ENCODE results near the gene ETV3.
"Not testable (repeated sequence)": the region's sequence is repeated elsewhere in the genome, so short reads cannot be mapped to it uniquely, and the experiment has no call there.

ETV3 gene

GRCh38 chr1:157138220-157139051, at the start of gene ETV3:
Gene ETV3, minus strand, starts transcription at chr1:157138395. Its CDS starts 2,043 bp downstream, at chr1:157136352.
- peak; percentile 72 for DNase-seq

- no peak for DNase-seq
Measured at GRCh38 chr1:157186281-157186992, 48.2 kb upstream of the ETV3 start.

- DNase-seq = no peak
Measured at GRCh38 chr1:157183870-157184269, 45.7 kb upstream of the ETV3 start.

GRCh38 chr1:157182371-157182770, 44.2 kb upstream of the ETV3 start:
- DNase-seq = not testable (repeated sequence)

- no peak for DNase-seq
Measured at GRCh38 chr1:157181790-157182189, 43.6 kb upstream of the ETV3 start.

- DNase-seq = no peak
Measured at GRCh38 chr1:157181258-157181657, 43.1 kb upstream of the ETV3 start.

GRCh38 chr1:157178490-157178889, 40.3 kb upstream of the ETV3 start:
- DNase-seq = no peak

- no peak for DNase-seq
Measured at GRCh38 chr1:157177733-157178394, 39.7 kb upstream of the ETV3 start.

- DNase-seq = no peak
Measured at GRCh38 chr1:157176591-157177121, 38.5 kb upstream of the ETV3 start.

GRCh38 chr1:157176016-157176415, 37.8 kb upstream of the ETV3 start:
- DNase-seq = no peak

- no peak for DNase-seq
Measured at GRCh38 chr1:157173900-157174410, 35.8 kb upstream of the ETV3 start.

GRCh38 chr1:157173241-157173640, 35.0 kb upstream of the ETV3 start:
- not testable (repeated sequence) for DNase-seq

- DNase-seq = not testable (repeated sequence)
Measured at GRCh38 chr1:157172591-157172990, 34.4 kb upstream of the ETV3 start.

- not testable (repeated sequence) for DNase-seq
Measured at GRCh38 chr1:157171903-157172503, 33.8 kb upstream of the ETV3 start.

- no peak for DNase-seq
Measured at GRCh38 chr1:157170677-157171515, 32.7 kb upstream of the ETV3 start.

GRCh38 chr1:157168015-157168414, 29.8 kb upstream of the ETV3 start:
- no peak for DNase-seq

GRCh38 chr1:157167437-157167836, 29.2 kb upstream of the ETV3 start:
- no peak for DNase-seq

- no peak for DNase-seq
Measured at GRCh38 chr1:157166590-157166989, 28.4 kb upstream of the ETV3 start.

GRCh38 chr1:157163273-157164127, 25.3 kb upstream of the ETV3 start:
- DNase-seq = peak; percentile 8

- no peak for DNase-seq
Measured at GRCh38 chr1:157162345-157162744, 24.1 kb upstream of the ETV3 start.

- no peak for DNase-seq
Measured at GRCh38 chr1:157161901-157162300, 23.7 kb upstream of the ETV3 start.
